CD4-positive, alpha-beta T cell treated with Interleukin-10 for 1 hour (primary cell): ENCODE measurements around the gene MAU2.
"Not testable (repeated sequence)": the region's sequence is repeated elsewhere in the genome, so short reads cannot be mapped to it uniquely, and the experiment has no call there.

ENCODE experiments used
- DNase-seq: peaks from one replicate; pipeline ENCODE4 v3.0.0-alpha.2; 2020

The MAU2 gene

GRCh38 chr19:19385131-19385895 is 64.7 kb downstream of the MAU2 start:
- DNase-seq, result peak; percentile 100

- DNase-seq, result peak; percentile 43
Observed at GRCh38 chr19:19385896-19386869, 65.6 kb downstream of the MAU2 start.

DNA sequence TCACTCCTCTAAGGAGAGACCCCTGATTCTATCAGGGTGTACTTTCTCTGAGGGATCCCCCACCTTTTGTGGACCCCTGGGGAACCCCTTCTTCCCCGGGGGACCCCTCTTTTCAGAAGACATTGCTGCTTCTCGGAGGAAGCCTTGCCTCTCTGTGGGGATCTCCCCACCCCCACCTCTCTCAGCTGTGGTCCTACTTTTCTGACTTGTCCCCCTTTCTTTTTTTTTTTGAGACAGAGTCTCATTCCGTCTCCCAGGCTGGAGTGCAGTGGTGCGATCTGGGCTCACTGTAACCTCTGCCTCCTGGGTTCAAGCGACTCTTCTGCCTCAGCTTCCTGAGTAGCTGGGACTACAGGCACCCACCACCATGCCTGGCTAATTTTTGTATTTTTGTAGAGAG is 66.5 kb downstream of the MAU2 start:
- no peak for DNase-seq

GRCh38 chr19:19388568-19389555 is 68.2 kb downstream of the MAU2 start:
- DNase-seq, result no peak

DNA sequence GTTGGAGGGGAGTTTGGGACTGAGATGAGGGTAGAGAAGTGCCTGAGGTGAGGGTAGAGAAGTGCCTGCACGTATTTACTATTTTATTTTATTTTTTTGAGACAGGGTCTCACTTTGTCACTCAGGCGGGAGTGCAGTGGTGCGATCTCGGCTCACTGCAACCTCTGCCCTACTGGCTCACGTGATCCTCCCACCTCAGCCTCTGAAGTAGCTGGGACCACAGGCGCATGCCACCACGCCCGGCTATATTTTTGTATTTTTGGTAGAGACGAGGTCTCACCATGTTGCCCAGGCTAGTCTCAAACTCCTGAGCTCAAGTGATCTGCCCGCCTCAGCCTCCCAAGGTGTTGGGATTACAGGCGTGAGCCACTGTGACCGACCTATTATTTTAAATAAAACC is 69.1 kb downstream of the MAU2 start:
- DNase-seq, result not testable (repeated sequence)

- DNase-seq, result not testable (repeated sequence)
Observed at GRCh38 chr19:19394333-19394732, 73.7 kb downstream of the MAU2 start.

GRCh38 chr19:19399733-19400433 is 79.3 kb downstream of the MAU2 start:
- no peak for DNase-seq

DNA sequence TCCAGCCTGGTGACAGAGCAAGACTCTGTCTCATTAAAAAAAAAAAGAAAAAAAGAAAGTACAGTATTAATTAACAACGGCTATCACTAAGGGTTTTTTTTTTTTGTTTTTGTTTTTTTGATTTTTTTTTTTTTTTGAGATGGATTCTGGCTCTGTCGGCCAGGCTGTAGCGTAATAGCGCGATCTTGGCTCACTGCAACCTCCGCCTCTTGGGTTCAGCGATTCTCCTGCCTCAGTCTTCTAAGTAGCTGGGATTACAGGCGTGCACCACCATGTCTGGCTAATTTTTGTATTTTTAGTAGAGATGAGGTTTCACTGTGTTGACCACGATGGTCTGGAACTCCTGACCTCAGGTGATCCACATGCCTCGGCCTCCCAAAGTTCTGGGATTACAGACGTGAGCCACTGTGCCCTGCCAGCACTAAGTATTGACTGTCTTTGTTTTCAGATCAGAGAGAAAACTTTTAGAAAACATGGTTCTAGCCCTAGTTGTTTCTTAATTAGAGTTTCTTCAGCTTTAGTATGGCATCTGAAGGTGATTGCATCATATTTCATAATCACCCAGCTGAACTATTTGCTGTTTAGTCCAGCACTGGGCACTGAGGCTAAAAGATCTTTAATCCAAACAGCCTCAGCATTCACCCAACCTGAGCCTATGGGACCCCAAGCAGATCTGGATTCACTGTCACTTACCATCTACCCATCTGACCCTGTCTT is 82.2 kb downstream of the MAU2 start:
- DNase-seq, result no peak

DNA sequence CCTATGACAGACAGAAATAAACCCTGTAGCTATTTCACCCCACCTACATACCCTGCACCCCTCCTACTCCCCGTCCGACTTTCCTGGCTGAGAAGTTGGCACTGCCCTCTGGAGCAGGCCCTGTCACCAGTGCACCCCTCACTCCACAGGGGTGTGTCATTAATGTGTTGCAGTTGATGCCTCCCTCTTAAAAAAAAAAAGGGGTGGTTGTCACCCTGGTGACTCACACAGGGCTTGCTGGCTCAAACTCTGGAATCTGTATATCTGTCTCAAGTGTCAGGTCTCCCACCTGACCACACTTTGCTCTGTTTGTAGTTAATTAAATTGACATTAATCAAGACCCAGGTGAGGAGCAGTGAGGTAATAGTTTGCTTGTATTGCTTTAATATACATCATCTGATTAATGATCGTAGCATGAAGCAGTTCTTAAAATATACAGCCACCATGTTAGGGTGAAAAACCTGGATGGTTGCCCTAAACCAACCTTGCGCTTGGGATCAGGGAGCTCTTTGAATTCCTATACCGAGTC is 82.8 kb downstream of the MAU2 start:
- DNase-seq, result no peak

GRCh38 chr19:19404879-19405860 is 84.5 kb downstream of the MAU2 start, which contains the start of gene GATAD2A:
Gene GATAD2A, plus strand, starts transcription at chr19:19405675. Its CDS starts 59,671 bp downstream, at chr19:19465346.
- peak; percentile 91 for DNase-seq

- peak; percentile 60 for DNase-seq
Observed at GRCh38 chr19:19405971-19406877, 85.6 kb downstream of the MAU2 start.

- peak; percentile 66 for DNase-seq
Observed at GRCh38 chr19:19406878-19407632, 86.4 kb downstream of the MAU2 start.

- no peak for DNase-seq
Observed at GRCh38 chr19:19407633-19407930, 87.0 kb downstream of the MAU2 start.
